Hematopoietic multipotent progenitor cell treated with erythropoietin and hydrocortisone succinate and interleukin-3 and kit ligand, for 15 days (in vitro differentiated cells): ENCODE results near the gene STUM.
A peak's percentile ranks its signal among the peaks of the same experiment; 100 is the strongest.

Source experiments
- DNase-seq: peaks from one replicate; pipeline ENCODE4 v3.0.0-alpha.2; 2015; ENCODE audit warnings: low spot score

STUM gene

DNA sequence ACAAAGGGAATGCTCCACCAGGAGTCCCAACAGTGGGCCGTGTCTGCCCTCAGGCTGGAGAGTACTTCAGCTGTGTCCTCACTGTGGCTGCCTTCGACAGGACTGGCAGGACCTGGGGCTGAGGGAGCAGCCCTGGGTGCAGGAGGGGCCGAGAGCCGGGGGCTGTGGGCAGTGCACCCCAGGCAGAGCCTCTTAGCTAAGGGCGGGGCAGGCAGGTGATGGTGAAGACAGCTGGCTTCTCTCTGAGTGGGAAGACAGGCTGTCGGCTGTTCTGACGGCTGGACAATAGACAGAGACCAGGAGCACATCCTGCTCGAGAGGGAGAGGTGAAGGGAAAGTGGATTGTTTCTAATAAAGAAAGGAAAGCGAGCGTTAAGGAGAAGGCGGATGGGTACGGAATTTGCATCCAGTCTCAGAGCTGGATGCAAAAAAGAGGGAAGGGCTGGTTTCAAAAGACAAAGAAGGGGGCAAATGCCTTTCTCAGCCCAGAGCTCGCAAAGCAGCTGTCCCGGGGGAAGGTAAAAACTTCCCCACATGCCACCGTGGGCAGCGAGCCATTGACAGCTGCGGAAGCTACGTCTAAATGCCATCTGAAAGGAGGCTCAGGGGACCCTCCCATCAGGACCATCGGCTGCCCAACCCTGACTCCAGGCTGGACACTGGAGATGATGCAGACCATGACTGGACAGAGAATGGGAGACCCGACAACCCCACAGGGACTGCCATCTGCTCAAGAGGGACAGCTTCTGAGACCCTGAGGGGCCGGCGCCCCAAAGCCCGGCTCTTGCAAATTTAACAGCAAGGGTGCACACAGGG is 92.0 kb downstream of the STUM start:
- no peak for DNase-seq

DNA sequence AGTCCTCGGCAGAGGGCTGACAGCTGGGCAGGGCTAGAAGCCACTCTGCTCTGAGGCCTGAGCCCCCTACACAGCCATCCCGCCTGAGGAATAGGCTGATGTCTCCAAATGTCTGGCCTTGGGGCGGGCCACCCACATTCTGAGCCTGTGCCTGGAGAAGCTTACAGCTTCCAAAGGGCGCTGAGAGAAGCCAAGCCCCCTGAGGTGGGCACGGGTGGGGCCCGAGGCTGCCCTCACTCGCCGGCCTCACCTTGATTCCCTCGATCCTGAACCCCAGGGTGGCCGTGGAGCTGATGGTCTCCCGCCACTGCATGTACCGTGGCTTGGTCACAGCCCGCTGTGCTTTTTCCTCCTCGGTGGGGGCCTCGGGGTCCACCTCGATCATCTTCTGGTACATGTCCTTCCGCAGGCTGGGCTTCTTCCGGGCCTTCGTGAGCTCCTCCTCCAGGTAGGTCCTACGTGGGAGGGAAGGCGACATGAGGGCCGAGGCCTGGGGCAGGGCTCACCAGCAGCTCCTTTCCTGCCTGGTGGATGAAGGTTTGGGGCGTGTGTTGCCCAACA is 93.2 kb downstream of the STUM start:
- DNase-seq, result no peak

DNA sequence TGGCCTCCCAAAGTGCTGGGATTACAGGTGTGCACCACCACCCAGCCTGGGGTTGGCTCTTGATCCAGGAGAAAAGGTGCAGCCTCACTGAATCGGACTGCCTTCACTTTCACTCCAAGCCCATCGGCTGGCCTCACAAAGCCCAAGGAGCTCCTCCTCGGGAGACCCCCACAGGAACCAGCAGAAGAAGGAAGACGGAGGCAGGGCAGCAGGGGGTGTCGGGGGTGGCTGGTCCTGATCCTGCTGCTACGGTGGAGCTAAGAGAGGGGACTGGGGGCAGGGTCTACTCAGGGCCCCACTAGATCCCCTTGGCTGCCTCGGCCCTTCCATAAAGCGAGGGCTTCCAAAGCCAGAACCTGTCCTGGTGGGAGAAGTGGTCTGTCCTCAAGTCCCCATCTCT is 93.9 kb downstream of the STUM start:
- DNase-seq, result no peak

DNA sequence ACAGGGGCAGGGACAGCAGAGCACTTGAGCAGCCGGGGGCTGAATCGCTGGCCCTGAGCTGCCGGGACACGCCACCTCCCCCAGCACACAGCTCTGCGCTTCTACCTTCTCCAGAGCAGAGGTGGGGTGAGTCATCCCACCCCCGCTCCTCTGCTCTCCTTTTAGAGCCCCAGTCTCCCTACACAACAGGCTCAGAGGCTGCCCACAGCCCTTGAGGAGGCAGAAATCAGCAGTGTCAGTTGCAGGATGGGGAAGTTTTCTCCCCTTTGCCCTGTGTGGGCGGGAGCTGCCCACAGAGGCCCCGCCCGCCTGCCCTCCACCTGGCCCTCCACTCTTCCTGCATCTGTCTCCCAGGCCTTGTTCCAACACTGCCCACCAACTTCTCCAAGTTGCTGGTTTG is 94.6 kb downstream of the STUM start:
- no peak for DNase-seq

DNA sequence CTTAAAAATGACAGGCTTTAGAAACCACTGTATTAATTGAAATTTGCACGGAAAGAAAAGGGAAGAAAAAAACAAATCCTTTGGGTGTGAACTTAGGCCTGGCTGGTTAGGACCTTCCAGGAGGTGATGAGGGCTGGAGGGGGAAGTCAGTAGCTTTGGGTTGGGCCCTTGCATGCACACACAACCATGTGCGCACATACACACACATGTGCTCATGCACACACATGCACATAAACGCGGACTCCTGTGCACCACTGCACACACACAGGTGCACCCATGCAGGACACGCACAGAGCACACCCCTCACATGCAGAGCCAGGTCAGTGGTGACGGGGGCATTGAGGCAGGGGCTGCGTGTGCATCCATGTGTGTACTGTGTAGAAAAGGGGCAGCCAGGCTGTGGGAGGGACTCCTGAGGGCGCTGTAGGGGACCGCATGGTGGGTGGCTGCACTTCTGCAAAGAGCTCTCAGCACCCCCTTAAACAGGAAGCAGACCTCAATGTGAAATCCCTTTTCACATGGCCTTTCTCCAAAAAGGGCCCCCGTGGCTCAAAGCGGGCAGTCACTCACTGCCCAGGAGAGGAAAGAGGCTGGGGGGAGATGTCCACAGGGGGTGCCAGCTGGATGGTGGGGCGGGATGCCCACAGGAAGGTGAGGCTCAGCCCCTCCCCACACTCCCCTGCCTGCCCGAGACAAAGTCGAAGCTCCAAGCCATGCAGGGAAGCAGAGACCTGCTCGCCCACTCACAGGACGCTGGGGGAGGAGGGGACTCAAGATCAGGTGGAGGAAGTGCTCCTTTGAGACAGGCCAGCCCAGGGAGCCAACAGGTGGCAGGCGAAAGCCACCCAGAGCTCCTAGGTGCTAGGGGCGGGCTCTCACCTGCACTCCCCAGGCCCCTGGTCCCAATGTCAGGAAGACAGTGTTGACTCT is 95.3 kb downstream of the STUM start:
- DNase-seq, result no peak

DNA sequence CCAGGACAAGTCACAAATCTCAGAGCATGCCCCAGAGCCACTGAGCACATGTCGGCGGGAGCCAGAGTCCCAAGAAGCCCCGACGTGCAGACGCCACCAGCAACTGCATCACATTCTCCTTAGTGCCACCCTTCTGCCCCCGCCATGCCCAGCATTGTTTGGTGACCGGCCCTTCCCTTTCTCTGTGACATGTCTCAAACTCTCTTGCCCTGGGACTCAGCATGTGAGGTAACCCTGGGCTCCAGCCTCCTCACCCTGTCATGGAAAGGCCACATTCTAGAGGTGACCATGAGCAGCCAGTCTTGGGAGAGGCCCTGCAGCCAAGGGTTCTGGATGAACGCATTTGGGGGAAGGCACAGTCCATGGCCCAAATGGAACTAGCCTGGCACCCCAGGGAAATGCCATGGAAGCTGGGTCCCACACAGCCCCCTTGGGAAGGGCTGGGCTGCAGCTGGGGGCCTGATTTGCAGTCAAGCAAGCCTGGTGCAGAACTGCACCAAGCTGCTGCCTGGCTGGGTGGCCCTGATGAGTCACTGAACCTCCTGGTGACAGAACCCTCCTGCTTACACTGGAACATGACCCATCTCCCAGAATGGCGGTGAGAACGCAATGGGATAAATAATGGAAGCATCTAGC is 96.1 kb downstream of the STUM start:
- no peak for DNase-seq

DNA sequence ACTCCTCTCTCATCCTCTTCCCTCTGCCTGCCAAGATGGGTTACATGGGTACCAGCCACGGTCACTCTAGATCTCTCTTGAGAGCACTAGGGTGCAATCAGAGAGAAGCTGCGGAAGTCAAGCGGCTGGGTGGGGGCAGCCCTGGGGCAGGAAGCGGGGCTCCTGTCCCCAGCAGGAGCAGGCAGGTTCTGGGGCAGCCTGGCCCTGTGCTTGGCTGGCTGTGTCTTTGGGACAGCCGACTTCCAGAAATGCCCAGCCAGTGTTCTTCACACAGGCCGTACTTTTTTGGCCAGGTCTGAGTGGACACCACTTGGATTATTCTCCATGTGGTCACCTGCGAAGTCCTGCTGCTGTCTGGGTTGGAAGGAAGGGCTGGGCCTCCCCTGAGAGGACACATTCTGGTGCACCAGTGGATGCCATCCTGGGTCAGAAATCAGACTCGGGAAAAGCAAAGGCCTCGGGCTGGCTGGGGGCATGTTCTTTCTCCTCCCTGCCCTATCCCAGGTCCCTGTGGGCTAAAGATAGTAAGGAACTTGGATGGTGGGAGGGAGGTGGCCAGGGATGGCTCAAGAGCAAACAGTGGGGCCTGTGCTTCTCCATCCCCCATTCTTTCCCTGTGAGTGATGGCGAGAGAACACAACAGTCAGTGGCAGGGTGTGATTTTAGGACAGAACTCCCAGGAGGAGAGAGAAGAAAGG is 96.9 kb downstream of the STUM start:
- DNase-seq, result no peak

DNA sequence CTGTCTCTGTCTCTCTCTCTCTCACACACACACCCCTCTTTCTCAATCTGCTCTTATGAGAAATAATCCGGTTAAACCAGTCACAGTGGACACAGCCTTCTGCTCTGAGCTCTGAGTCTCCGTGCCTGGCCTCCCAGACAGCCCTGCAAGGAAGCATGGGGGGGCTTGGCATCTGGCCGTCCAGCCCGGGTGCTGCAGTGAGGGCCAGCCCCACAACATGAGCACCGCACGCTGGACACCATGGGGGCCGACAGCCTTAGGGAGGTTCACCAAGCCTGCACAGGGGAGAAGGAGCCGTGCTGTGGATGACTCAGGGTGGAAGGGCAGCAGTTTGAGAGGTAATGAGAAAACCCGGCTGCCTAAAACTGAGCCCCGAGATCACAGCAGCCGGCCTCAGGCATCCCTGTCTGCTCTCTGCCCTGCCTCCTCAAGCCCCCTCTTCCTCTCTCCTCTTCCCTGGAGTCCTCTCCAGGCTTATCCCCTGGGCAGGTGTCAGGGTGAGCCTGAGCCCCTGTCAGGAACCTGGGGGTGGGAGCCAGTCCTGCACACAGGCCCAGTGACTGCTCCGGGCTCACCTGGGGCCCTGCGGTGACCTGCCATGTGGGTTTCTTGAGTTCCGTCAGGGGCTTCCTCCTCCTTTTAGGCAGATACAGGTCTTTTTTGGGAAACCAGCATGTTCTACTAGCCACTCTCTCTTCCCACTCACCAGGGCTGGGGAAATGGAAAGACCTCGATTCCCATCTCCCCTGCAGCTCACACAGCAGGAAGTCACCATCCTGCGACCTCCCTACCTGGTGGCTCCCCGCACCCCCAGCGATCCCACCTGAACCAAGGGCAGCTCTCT is 97.7 kb downstream of the STUM start:
- DNase-seq, result no peak

DNA sequence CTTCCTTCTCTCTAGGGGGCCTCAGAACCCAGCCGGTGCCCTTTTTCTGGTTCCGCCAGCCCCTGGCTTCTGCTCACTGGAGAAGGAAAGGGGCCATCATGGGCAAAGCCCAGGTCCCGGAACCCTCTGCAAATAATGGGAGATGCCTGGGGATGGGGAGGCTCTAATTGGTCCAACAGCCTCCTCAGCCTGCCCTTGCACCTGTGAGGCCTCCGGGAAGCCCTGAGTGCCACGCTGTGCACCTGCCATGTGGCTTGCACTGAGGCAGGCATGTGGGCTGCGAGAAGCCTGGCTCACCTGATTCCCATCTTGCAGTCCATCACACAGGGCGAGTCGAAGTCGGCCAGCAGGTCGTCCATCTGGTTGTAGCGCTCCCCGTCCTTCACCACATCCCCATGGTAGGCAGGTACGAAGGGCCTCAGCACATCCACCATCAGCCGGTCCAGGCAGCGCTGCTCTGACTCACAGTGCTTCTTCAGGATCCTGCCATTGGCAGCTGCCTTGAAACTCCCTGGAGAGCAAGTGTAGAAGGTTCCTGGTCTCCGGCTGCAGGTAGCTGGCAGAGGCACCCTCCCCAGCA is 98.4 kb downstream of the STUM start:
- DNase-seq, result no peak

DNA sequence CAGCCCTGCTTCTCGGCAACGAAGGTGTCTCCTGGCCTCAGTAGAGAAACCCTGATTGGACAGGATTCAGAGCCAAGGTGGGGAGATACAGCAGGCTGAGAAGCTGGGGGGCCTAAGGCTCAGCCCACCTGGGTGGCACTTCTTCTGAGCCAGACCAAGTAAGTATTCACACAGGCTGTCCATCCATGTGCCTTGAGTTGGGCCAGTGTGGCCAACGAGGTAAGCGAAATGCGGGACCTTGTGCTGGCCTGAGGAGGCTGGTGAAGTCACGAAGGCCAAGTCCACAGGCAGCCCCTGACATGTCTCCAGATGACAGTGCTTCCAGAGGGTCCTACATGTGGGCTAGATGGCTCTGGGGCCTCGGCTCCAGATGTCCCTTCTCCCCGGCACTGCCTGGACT is 99.2 kb downstream of the STUM start:
- no peak for DNase-seq

DNA sequence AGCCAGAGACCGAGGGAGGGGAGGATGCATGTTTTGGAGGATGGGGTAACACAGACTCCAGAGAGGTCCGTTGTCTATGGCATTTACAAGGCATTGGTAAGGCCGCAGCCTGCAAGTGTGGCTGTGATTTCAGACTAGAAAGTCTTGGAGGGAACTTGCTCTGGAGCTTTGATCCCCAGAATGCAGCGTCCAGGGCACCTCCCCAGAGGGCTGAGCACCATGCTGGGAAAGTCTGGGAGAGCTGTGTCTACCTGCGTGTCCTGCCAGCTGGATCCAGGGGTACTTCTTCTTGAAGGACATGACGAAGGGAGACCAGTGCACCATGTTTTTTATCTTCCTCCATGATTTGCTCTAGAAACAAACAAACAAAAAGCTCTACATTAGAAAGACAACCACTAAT is 99.9 kb downstream of the STUM start:
- no peak for DNase-seq

DNA sequence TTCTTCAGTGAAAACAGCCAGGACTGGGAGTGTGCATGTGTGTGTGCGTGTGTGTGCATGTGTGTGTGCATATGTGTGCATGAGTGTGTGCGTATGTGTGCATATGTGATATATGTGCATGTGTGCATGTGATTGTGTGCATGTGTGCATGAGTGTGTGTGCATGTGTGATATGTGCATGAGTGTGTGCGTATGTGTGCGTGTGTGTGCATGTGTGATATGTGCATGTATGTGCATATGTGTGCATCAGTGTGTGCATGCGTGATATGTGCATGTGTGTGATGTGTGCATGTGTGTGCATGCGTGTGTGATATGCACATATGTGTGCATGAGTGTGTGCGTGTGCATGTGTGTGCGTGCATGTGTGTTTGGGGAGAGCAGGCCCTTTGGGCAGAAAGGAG is 100.7 kb downstream of the STUM start:
- no peak for DNase-seq

DNA sequence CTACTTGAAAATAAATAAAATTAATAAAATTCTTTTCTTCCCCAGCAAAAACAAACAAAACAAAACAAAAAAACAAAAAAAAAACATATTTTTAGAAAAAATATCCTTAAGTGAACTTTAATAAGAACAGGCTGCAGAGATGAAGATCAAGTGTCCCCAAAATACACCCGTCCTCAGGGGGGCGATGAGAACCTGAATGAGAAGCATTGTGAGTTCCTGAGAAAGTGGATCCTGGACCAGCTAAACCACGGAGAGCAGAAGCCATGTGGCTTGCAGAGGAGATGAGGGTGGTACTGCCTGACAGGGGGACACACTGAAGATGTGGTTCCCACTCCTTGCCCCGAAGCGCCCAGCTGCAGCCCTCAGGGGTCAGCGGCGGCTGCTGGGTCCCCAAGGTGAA is 101.2 kb downstream of the STUM start:
- peak; percentile 14 for DNase-seq

DNA sequence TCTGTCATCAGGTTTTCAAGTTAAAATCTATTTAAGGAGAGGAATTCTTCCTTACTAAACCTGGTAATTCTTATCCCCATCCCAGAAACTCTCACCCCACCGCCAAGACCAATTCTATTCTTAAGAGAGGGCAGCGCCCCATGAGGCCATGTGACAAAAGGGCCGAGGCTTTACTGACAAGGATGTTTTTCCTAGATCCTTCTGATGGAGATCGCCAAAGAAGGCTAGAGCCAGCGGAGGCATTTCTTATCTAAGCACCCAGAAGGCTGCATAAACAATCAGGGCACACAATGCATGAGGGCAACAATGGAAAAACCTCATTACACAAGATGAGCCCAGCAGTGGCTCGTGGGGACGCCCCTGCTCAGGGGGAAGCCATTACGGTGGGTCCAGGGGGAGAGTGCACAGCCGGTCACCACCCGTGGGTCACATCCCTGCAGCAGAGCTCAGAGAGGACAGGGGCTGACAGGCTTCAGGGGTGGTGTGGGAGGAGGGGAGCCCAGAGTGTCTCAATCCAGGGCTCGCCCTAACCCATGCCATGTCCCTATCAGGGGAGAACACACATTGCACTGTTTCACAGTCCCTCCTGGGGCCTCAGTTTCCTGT is 101.8 kb downstream of the STUM start:
- DNase-seq, result no peak

DNA sequence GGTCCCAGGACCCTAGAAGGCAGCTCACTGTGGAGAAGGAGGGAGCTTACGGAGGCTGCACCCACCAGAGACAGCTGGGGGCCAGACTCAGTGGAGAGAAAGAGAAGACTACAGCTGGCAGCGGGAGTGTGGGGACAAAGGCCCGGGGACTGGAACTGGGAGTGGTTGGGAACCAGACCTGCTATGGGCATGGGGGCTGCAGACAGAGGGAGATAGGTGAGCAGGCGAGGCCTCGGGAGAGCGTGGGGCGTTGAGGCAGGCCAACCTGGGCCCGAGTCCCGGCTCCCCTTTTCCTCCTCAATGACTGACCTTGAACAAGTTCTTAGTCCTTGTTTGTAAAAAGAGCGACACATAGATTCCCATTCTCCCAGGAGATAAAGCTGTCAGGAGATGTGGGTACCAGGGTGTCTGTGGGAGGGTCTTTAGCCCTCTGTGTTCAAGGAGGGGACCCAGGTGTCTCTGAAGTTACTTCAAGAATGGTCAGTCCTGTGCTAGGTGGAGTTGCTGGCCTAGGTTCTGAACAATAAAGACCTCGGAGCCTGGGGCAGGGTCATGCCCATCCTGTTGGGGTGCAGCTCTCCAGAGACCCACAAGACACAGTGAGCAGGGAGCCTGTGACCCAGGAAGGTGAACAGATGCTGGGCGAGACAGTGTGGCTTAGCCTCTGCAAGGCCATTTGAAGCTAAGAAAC is 102.6 kb downstream of the STUM start:
- no peak for DNase-seq

DNA sequence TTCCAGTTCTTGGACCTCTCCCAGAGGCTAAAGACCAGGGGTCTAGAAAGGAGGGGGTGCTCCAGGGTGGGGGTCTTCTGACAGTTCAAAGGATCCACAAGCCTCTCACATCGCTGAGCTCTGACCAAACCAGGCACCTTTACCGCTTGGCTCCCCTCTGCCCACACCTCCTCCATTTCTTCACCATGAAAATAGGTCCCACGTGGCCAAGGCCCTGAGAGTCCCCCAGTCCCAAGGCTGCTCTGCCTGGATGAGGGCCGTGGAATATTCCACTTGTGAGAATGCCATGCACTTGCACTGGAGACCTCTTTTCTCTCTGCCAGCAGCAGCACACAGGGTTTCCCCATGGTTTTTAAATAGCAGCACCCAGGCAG is 103.2 kb downstream of the STUM start:
- no peak for DNase-seq

DNA sequence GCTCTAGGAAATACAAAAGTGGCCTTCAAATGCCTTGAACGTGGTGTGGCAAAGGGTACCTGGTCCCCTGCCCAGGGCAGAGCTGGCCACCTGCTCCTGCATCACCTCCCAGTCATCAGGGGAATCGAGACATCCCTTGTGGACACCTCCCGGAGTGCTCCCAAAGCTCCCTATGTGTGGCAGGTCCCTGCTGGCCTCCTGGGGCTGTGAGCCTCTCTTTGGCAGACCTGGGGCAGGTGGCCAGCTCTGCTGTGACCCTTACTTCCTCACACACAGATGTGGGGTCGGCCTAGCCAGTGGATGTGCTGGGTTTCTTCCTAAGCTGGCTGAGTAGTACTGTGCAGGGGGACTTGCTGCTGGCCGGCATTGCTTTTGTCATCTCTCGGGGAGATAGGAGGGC is 104.0 kb downstream of the STUM start:
- DNase-seq, result no peak

DNA sequence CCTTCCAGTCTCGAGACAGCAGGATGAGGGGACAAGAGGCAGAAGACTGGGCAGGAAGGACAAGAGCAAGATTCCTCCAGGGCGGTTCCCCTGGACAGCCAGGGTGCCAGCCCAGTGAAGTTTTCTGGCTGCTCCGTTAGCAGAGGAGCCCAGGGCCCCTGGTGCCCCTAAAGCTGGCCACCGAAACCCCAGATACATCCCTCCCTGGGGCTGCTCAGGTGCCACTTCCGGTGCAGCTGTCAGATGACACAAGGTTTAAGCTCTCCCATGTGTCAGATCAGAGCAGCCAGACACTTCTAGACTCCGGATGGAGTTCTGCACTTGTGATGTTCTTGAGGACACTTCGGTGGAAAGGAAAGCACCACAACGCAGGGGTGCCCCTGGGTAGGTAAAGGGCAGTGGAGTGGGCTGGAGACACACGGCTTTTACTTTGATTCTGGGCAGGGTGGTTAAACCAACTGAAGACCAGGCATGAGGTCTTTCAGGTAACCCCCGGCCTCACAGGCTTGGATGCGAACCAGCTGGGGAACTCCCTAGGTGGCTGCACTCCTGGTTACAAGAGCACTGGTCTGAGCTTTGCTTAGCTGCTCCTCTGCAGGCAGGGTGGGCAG is 104.9 kb downstream of the STUM start:
- DNase-seq, result no peak

DNA sequence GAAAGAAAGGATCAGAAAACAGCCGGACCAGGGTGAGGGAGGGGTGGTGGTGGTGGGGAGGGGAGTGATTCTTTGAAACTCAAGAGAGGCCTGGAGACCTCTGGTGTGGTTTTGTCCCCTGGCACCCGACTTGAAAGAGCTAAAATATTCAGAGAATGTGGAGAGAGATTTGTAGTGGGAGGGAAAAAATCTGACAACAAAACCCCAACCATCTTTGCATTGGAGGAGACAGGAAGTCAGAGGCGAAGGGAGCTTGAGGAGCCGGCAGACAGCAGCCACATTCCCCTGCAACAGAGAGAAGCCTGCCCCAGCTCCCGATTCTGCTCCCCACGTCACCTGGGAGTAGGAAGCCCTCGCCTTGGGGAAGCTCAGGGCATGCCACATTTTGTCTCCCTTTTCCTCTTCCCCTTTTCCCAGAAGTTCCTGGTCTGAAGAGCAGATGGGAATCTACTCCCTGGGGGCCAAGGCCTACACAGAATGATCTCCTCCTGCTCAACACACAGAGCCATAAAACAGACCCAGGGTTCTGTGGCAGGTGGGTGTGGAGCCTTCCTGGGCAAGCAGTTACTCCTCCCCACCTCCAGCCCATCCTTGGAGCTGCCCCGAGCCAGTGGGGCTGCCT is 105.6 kb downstream of the STUM start:
- DNase-seq, result no peak
